NCI-H345 treated with DMSO at 0.1 percent for 48 hours (cell line): ENCODE results near the gene PIK3R5.
"Not testable (repeated sequence)": the region's sequence is repeated elsewhere in the genome, so short reads cannot be mapped to it uniquely, and the experiment has no call there.

ENCODE experiments used
- DNase-seq: peaks from one replicate; lab custom pipeline; 2025; ENCODE audit not compliant: unreplicated experiment; lab: John Stamatoyannopoulos, UW

The PIK3R5 gene

DNA sequence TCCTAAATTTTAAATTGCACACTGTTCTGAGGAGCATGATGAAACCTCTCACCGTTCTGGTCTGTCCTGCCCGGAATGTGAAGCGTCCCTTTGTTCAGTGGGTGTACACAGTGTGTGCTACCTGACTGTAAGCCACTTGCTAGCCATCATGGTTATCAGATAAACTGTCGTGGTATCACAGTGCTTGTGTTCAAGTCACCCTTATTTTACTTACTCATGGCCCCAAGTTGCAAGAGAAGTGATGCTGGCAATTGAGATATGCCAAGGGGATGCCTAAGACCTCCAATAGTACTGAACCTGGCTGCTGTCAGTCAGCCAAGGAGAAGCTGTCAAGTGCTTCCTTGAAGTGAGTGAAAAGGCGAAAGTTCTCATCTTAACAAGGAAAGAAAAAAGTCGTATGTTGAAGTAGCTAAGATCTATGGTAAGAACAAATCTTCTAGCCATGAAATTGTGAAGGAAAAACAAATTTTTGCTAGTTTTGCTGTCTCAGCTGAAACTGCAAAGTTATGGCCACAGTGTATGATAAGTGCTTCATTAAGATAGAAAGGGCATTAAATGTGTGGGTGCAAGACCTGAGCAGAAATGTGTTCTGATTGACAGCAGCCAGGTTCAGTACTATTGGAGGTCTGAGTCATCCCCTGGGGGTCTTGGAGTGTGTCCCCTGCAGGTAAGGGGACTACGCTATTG, 103.9 kb downstream of the PIK3R5 start:
- DNase-seq: no peak

DNA sequence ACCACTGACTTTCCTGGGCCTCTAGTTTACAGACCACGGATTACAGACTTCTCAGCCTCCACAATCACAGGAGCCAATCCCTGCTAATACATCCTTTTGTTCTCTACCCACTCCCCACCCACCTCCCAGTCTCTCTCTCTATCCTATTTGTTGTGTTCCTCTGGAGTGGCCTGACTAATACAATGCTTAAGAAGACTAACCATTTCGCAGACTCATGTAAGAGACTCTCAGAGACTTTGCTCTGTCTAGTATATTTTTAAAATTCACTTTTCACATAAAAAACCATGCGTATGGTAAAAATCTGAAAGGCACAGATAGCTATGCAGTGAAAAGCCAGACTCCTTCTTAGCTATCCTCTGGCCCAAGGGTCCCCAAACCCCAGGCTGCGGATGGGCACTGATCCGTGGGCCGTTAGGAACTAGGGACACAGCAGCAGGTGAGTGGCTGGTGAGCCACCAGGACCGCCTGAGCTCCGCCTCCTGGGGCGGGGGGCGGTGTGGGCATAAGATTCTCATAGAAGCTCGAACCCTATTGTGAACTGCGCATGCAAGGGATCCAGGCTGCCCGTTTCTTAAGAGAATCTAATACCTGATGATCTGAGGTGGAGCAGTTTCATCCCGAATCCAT, 105.6 kb downstream of the PIK3R5 start:
- no peak for DNase-seq

DNA sequence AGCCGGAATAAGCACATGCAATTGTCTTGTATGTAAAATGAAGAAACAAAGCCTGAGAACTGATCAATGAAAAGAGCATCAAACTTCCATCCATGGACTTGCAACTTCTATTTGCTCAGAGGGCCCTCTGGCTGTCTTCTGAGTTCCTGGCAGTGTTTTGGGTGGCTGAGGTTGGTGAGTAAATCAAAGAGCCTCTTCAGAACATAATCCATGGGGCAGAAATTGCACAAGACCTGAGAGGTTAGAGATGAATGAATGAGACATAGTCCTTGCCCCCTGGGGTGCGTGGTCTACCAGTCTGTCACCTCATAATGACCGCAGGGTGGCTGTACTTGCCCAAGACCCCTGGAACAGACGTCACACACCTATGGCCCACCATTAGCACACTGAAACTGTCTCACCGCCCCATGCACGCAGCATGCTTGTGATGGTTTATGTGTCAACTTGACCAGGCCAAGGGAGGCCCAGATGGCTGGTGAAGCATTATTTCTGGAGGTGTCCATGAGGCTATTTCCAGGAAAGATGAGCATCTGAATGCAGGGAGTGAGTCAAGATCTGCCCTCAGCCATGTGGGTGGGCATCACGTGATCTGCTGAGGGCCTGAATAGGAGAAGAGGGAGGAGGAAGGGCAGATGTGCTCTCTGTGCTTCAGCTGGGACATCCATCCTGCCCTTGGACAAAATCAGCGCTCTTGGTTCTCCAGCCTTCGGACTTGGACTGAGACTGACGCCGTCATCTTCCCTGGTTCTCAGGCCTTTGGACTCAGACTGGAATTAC, 106.3 kb downstream of the PIK3R5 start:
- DNase-seq: no peak

- no peak for DNase-seq
Measured at GRCh38 chr17:8857919-8858318, 107.6 kb downstream of the PIK3R5 start.

- no peak for DNase-seq
Measured at GRCh38 chr17:8856869-8857575, 108.5 kb downstream of the PIK3R5 start.

GRCh38 chr17:8856205-8856603, 109.3 kb downstream of the PIK3R5 start:
- not testable (repeated sequence) for DNase-seq

DNA sequence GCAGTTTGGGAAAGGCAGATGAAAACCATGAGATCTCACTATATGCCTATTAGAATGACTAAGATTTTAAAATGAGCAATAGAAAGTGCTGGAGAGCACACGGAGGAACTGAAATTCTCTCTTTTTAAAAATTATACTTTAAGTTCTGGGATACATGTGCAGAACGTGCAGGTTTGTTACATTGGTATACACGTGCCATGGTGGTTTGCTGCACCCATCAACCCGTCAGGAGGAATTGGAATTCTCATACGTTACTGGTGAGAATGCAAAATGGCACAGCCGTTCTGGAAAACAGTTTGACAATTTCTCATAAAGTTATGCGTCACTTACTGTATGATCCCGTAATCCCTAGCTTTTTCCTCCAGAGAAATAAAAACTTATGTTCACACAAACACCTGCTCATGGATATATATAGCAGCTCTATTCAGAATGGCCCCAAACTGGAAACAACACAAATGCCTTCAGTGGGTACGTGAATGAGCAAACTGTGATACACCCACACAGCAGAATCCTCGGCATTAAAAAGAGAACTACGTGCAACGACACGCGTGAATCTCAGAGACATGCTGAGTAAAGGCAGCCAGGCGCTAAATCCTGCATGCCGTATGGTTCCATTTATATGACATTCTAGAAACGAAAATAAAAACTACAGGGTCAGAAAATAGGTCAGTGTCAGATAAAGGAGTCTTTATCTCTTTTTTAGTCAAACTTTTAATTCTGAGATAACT, 109.9 kb downstream of the PIK3R5 start:
- no peak for DNase-seq

DNA sequence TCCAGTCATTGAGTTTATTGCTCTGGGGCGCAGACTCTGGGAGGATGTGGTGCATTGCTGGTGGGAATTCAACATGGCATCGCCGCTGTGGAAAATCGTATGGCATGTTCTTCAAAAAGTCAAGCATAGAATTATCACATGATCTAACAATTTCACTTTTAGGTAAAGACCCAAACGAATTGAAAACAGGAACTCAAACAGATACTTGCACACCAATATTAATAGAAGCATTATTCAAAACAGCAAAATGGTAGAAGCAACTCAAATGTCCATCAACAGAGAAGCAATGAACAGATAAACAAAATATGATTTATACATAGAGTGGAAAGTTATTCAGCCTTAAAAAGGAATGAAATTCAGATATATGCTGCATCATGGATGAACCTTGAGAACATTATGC, 113.9 kb downstream of the PIK3R5 start:
- DNase-seq: no peak

DNA sequence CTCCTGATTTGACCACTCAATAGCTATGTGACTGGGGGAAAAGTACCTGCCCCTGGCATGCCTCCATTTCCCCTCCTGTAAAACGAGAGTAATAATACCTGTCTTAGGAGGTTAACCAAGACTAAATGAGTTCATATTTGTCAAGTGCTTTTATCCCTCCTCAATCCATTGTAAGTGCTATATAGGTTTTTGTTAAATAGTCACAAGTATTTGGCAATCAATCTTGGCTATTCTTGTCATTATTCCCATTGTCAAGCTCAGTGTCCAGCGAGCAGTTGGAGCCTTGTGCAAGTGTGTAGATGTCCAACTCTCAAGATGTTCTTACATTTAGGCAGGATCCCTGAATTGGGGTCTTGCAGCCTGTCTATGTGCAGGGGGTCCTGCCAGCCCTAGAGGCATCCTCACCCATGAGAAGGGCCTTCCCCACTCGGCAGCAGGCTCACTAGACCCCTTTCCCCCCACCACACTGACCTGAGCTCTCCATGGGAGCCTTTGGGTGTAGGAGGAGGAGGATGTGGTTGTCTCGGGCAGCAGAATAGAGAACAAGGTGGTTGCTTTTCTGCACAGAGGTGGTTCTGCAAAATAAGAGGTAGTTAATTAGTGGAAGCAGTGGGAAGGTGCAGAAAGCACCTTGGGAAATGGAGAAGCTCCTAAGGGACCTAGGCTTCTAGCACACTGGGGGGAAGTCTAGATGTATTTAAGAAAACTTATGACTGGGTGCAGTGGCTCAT, 116.0 kb downstream of the PIK3R5 start:
- no peak for DNase-seq

DNA sequence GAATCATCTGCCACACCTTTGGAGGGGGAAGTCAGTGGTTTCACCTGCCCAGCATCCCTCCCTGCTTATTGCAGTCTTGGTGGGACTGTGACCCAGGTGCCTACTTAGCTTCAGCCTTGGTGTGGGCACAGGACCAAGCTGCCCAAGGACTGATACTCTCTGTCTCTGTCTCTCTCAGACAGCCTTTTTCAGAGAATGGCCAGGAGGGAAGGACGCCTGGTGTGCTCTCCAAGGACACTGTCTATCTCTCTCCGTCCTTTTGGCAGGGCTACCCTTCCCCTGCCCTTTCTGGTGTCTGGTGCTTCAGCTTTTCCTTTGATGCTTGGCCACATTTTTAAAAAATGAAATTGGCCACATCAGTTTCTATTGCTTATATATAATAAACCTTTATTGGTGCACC, 117.6 kb downstream of the PIK3R5 start:
- no peak for DNase-seq

DNA sequence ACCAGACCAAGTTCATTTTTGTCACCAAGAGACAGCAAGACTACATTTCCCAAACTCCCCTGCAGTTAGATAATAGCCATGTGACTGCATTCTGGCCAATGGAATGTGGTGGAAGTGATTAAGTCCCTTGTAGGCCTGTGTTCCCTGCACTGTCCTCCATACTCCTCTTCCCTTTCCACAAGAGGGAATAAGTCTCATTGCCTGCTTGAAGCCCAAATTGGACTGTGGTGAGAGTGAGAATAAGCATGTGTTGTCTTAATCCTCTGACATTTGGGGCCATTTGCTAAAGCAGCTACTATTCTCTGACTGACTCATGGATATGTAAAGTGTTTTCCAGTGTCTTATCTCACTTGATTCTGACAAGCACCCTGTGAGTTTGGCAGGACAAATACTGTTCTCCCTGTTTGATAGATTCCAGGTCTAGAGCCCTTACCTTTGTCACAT, 118.7 kb downstream of the PIK3R5 start:
- no peak for DNase-seq

DNA sequence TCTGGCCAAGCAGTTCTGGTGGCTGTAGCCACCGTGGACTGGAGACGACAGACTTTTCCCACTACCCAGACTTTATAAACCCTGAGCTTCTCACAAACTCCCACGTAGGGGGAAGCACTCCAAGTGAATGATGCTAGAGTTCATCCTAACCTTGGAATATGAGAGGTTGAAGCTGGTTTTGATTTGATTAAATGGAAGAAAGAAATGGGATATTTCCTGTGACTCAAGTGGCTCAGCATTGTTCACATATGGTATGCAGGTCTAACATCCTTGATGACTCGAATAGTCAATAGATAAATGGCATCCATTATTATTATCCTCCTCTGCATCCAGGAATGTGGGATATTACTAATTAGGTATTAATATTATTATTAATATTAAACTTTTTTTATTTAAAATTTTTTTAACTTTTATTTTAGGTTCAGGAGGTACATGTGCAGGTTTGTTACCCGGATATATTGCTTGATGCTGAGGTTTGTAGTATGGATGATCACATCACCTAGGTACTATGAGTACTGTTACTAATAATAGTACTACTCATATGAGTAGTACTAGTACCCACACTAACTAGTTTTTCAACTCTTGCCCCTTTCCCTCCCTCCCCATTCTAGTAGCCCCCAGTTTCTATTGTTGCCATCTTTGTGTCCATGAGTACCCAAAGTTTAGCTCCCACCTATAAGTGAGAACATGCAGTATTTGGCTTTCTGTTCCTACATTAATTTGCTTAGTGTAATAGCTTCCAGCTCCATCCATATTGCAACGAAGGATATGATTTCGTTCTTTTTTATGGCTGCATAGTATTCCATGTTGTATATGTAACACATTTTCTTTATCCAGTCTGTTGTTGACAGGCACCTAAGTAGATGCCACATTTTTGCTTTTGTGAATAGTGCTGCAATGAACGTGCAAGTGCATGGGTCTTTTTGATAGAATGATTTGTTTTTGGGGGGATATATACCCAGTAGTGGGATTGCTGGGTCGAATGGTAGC, 121.0 kb downstream of the PIK3R5 start:
- DNase-seq: no peak

GRCh38 chr17:8843344-8843743, 122.2 kb downstream of the PIK3R5 start:
- DNase-seq: no peak

DNA sequence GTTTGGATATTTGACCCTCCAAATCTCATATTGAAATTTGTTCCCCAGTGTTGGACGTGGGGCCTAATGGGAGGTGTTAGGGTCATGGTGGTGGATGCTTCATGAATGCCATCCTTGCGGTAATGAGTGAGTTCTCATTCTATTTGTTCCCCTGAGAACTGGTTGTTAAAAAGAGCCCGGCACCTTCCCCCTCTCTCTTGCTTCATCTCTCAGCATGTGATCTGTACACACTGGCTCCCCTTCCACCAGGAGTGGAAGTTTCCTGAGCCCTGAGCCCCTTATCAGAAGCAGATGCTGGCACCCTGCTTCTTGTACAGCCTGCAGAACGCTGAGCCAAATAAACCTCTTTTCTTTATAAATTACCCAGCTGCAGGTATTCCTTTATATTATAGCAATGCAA, 123.7 kb downstream of the PIK3R5 start:
- DNase-seq: peak; percentile 3

GRCh38 chr17:8839410-8839935, 126.0 kb downstream of the PIK3R5 start:
- no peak for DNase-seq

GRCh38 chr17:8838551-8839095, 126.9 kb downstream of the PIK3R5 start:
- no peak for DNase-seq

- no peak for DNase-seq
Measured at GRCh38 chr17:8837563-8838075, 127.9 kb downstream of the PIK3R5 start.
